Mononuclear cell (primary cell): Measurements from ENCODE around the gene USE1. TPM values are rescaled to one million over a fixed set of nuclear protein-coding genes. Genes with fewer than 3 reads are reported as not detected.
A peak's percentile ranks its signal among the peaks of the same experiment; 100 is the strongest.

Experiments used
- H3K27me3 ChIP-seq: 2 replicates; pipeline ENCODE4 v1.6.0; 2011; ENCODE audit warnings: low read length, control low read depth; ENCODE audit not compliant: insufficient read depth
- H3K4me1 ChIP-seq: 2 replicates; pipeline ENCODE4 v1.5.1; 2011; ENCODE audit warnings: mild to moderate bottlenecking, low read length, control low read depth; ENCODE audit not compliant: insufficient read depth
- H3K4me3 ChIP-seq: 2 replicates; pipeline ENCODE4 v1.5.1; 2011; ENCODE audit warnings: mild to moderate bottlenecking, low read length, moderate library complexity
- H3K9me3 ChIP-seq: 2 replicates; pipeline ENCODE4 v1.5.1; 2011; ENCODE audit warnings: low read depth, mild to moderate bottlenecking, control low read depth, low read length
- total RNA-seq: library from RNA; depleted of rRNA; stranded (reverse); fragments of >200 nt; gene quantifications from one replicate; pipeline ENCODE4 v1.2.3, GENCODE V29; 2012

USE1 gene
- total RNA-seq, 1 donor: 8.6 TPM

- Histone ChIP-seq H3K27me3 (no peaks in the 10 kb centered on the region), H3K4me3 (no peak overlapping the region), H3K9me3 (no peaks in the 10 kb centered on the region), H3K4me1 (no peaks in the 10 kb centered on the region)
Measured at GRCh38 chr19:17256130-17256529, 41.0 kb downstream of the USE1 start.

GRCh38 chr19:17259118-17259780 is 44.1 kb downstream of the USE1 start:
- no peaks in the 10 kb centered on the region for H3K9me3 ChIP-seq
- no peaks in the 10 kb centered on the region for H3K27me3 ChIP-seq
- no peaks in the 10 kb centered on the region for H3K4me1 ChIP-seq
- H3K4me3 ChIP-seq: no peak overlapping the region

GRCh38 chr19:17259934-17260333 is 44.8 kb downstream of the USE1 start:
- H3K4me3 ChIP-seq: no peak overlapping the region
- H3K9me3 ChIP-seq: no peaks in the 10 kb centered on the region
- H3K4me1 ChIP-seq: peaks cover 1% of the 10 kb centered on the region
- H3K27me3 ChIP-seq: no peaks in the 10 kb centered on the region

GRCh38 chr19:17260842-17261325 is 45.7 kb downstream of the USE1 start:
- H3K27me3 ChIP-seq: no peaks in the 10 kb centered on the region
- no peaks in the 10 kb centered on the region for H3K9me3 ChIP-seq
- no peak overlapping the region for H3K4me3 ChIP-seq
- H3K4me1 ChIP-seq: peaks cover 4% of the 10 kb centered on the region

- Histone ChIP-seq H3K9me3 (no peaks in the 10 kb centered on the region), H3K4me3 (no peak overlapping the region), H3K27me3 (no peaks in the 10 kb centered on the region), H3K4me1 (peaks cover 14% of the 10 kb centered on the region)
Measured at GRCh38 chr19:17262557-17262956, 47.4 kb downstream of the USE1 start.

GRCh38 chr19:17263712-17264640 is 48.8 kb downstream of the USE1 start:
- Histone ChIP-seq H3K4me3 (no peak overlapping the region), H3K27me3 (no peaks in the 10 kb centered on the region), H3K4me1 (peaks cover 25% of the 10 kb centered on the region), H3K9me3 (no peaks in the 10 kb centered on the region)

GRCh38 chr19:17264641-17264979 is 49.5 kb downstream of the USE1 start, which contains the start of gene USHBP1:
Gene USHBP1, minus strand, starts transcription at chr19:17264745. Its CDS starts 446 bp downstream, at chr19:17264299.
- H3K27me3 ChIP-seq: no peaks in the 10 kb centered on the region
- H3K9me3 ChIP-seq: no peaks in the 10 kb centered on the region
- H3K4me3 ChIP-seq: no peak within 1 kb of the TSS
- peaks cover 25% of the 10 kb centered on the region for H3K4me1 ChIP-seq

- Histone ChIP-seq H3K27me3 (no peaks in the 10 kb centered on the region), H3K4me1 (peaks cover 25% of the 10 kb centered on the region), H3K9me3 (no peaks in the 10 kb centered on the region), H3K4me3 (no peak overlapping the region)
Measured at GRCh38 chr19:17266026-17266425, 50.9 kb downstream of the USE1 start.

- H3K4me3 ChIP-seq: no peak overlapping the region
- no peaks in the 10 kb centered on the region for H3K9me3 ChIP-seq
- H3K4me1 ChIP-seq: peaks cover 25% of the 10 kb centered on the region
- no peaks in the 10 kb centered on the region for H3K27me3 ChIP-seq
Measured at GRCh38 chr19:17266589-17266974, 51.4 kb downstream of the USE1 start.

- no peaks in the 10 kb centered on the region for H3K9me3 ChIP-seq
- peaks cover 25% of the 10 kb centered on the region for H3K4me1 ChIP-seq
- H3K27me3 ChIP-seq: no peaks in the 10 kb centered on the region
- peak within 1 kb of the TSS; percentile 94 for H3K4me3 ChIP-seq
Measured at GRCh38 chr19:17266975-17267788, 52.0 kb downstream of the USE1 start, which contains the start of gene BABAM1. Gene BABAM1, plus strand, starts transcription at chr19:17267443. Its CDS starts 1,364 bp downstream, at chr19:17268807.

- no peaks in the 10 kb centered on the region for H3K9me3 ChIP-seq
- H3K4me3 ChIP-seq: no peak overlapping the region
- H3K27me3 ChIP-seq: no peaks in the 10 kb centered on the region
- H3K4me1 ChIP-seq: peaks cover 25% of the 10 kb centered on the region
Measured at GRCh38 chr19:17268754-17269153, 53.6 kb downstream of the USE1 start.

Other genes starting within 250 kb of the USE1 start
- gene CPAMD8, start 188.5 kb upstream of the USE1 start, total RNA-seq: 4.0 TPM
- 9.3 TPM for gene HAUS8, start 139.9 kb upstream of the USE1 start, total RNA-seq
- 197 TPM for gene MYO9B, start 139.6 kb upstream of the USE1 start, total RNA-seq
- gene OCEL1, start 10.9 kb downstream of the USE1 start, total RNA-seq: 2.1 TPM
- 2.1 TPM for gene NR2F6, start 30.6 kb downstream of the USE1 start, total RNA-seq
- under 0.01 TPM for gene USHBP1, start 49.4 kb downstream of the USE1 start, total RNA-seq
- 27.3 TPM for gene BABAM1, start 52.1 kb downstream of the USE1 start, total RNA-seq
- gene ANKLE1, start 66.5 kb downstream of the USE1 start, total RNA-seq: 0.94 TPM
- gene ABHD8, start 88.1 kb downstream of the USE1 start, total RNA-seq: 4.9 TPM
- 22.8 TPM for gene MRPL34, start 90.5 kb downstream of the USE1 start, total RNA-seq
- gene DDA1, start 94.2 kb downstream of the USE1 start, total RNA-seq: 13.7 TPM
- 5.5 TPM for gene ANO8, start 119.5 kb downstream of the USE1 start, total RNA-seq
- 11.3 TPM for gene GTPBP3, start 122.2 kb downstream of the USE1 start, total RNA-seq
- 0.63 TPM for gene PLVAP, start 162.0 kb downstream of the USE1 start, total RNA-seq
- 0.42 TPM for gene CCDC194, start 178.8 kb downstream of the USE1 start, total RNA-seq
- gene BST2, start 190.3 kb downstream of the USE1 start, total RNA-seq: 25.1 TPM
- gene MVB12A, start 204.7 kb downstream of the USE1 start, total RNA-seq: 13.1 TPM
- not detected for gene TMEM221, start 233.3 kb downstream of the USE1 start, total RNA-seq
- gene NXNL1, start 245.6 kb downstream of the USE1 start, total RNA-seq: not detected